Skin epidermis (tissue), 12 donors: ENCODE results near the gene CD63.
A peak's percentile ranks its signal among the peaks of the same experiment; 100 is the strongest.

Experiments used
- H3K27ac ChIP-seq, 21 experiments: fragments of 200-600 bp; sonication (generic) in 11 of 21; one replicate each; pipeline ENCODE4 v1.5.0; 2020; ENCODE audit warnings: mild to moderate bottlenecking in 3 of 21, inconsistent platforms in 2 of 21, moderate library complexity in 2 of 21
- H3K4me3 ChIP-seq, 7 experiments: fragments of 200-600 bp; sonication (generic) in 2 of 7; one replicate each; pipeline ENCODE4 v1.5.0; 2020; ENCODE audit warnings: inconsistent platforms in 2 of 7, mild to moderate bottlenecking in 2 of 7, moderate library complexity in 1 of 7

CD63 gene

DNA sequence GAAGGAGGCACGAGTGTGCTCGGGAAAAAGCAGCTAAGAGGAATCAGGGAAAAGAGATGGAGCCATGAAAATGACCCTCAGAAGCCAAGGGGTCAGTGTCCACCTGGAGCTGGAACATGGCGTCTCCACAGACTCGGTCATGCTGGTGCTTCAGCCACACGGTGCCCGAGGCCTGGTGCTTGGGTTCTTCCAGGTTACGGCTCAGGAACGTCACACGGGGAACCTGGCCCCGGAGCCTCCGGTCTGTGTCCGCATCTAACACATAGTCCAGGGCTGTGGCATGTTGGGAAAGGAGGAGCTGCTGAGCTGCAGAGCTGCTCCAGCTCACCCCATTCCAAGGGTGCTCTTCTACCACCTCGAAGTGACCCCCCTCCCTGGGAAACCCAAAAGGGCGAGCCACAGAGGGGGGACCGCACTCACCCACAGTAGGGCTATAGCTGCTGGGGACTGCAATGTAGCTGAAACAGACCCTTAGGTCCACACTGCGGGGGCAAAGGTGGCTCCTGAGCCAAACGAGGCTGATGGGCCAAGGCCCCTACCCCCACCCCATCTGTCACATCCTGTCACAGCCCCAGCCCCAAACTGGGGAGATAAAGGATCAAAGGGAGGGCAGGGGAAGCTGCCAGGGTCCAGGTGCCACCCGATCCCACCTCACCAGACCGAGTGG lies 31.9 kb downstream of the CD63 start:
- Histone ChIP-seq H3K27ac (no peak overlapping the region), H3K4me3 (no peak overlapping the region)

- H3K4me3 ChIP-seq: no peak overlapping the region
- no peak overlapping the region for H3K27ac ChIP-seq
These were observed 32.7 kb downstream of the CD63 start for GRCh38 chr12:55696141-55696540.

GRCh38 chr12:55695349-55695748 lies 33.5 kb downstream of the CD63 start:
- H3K4me3 ChIP-seq: no peak overlapping the region
- H3K27ac ChIP-seq: no peak overlapping the region

DNA sequence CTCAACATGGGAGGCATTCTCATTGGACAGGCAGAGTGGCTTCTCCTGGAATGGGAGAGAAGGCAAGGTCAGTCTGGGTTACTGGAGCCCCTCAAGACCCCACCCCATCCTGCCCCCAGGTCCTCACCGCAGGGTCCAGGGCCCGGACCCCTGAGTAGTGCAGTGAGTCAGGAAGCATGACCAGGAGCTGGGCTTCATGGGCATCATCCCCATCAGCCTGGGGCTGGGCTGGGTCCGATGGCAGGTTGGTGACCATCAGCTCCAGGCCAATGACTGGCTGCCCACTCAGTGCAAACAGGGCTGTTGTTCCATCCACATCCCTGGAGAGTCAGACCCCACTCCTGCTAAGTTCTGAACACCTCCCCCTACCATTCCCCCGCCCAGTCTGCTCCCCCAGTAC lies 34.2 kb downstream of the CD63 start:
- Histone ChIP-seq H3K4me3 (no peak overlapping the region), H3K27ac (no peak overlapping the region)

DNA sequence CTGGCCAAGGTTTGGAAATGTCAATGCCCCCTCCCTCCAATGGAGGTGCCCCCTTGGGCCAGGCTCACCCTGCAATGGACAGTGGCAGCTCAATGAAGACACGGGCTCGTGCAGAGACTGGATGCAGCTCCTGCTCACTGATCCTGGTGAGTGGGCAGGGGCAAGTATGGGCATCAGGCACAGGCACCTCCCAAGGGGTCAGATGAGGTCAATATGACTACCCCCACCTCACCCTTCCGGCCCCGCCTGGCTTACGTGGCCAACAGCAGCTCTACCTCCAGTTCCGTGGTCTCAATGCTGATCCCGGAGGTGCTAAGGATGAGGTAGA lies 34.7 kb downstream of the CD63 start:
- H3K4me3 ChIP-seq: no peak overlapping the region
- H3K27ac ChIP-seq: no peak overlapping the region

GRCh38 chr12:55693323-55694187 lies 35.3 kb downstream of the CD63 start:
- H3K4me3 ChIP-seq: no peak overlapping the region
- H3K27ac ChIP-seq: no peak overlapping the region

- no peak overlapping the region for H3K27ac ChIP-seq
- no peak overlapping the region for H3K4me3 ChIP-seq
These were observed 36.0 kb downstream of the CD63 start for GRCh38 chr12:55692631-55693322.

- H3K4me3 ChIP-seq: no peak overlapping the region
- no peak overlapping the region for H3K27ac ChIP-seq
These were observed 39.8 kb downstream of the CD63 start for GRCh38 chr12:55688716-55689655.

GRCh38 chr12:55687746-55688145 lies 41.1 kb downstream of the CD63 start:
- Histone ChIP-seq H3K27ac (no peak overlapping the region), H3K4me3 (no peak overlapping the region)

DNA sequence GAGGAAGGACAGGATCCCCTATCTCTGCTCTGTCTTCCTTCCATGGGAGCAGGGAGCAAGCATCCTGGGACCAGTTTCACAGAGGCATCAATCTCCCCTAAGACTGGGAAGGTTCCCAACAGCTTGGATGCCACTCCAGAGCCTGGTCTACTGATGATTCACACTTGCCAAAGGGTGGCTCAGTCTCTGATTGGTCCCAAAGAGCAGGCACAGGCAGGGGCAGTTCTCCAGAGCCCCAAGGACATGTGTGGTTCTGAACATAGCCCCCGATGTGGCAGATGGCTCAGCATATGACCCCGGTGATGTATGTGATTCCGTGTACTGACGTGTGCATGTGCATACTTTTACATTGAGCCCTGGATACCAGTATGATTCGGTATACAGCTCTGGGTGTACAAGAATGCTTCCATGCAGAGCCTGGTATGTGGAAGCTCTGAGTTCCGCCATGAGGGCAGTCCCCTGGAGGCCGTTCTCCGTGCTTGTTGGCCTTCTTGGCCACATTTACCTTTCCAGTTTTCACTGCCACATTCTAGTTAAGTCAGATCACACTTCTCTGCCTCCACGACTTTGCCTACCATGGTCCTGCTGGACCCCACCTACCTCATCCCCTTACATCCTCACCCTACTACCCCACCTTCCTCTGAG lies 42.3 kb downstream of the CD63 start:
- Histone ChIP-seq H3K4me3 (no peak overlapping the region), H3K27ac (no peak overlapping the region)

DNA sequence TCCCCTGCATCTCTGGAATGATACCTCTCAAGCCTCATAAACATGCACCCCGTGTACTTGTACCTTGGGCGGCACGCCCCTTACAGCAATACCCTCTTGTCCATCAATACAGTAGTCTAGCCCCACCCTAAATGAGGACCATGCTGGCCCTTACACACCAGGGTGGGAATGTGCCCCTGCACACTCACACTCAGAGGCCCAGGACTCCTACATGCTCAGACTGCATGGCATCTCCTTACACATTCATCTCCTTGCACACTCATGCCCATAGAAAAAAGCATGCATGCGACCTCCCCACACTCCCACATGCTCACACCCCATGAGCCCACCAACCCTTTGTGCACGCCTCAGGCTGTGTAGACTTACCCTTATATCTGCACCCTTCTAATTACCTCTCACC lies 43.1 kb downstream of the CD63 start:
- no peak overlapping the region for H3K4me3 ChIP-seq
- no peak overlapping the region for H3K27ac ChIP-seq

GRCh38 chr12:55684761-55685370 lies 43.9 kb downstream of the CD63 start:
- Histone ChIP-seq H3K27ac (no peak overlapping the region), H3K4me3 (no peak overlapping the region)

DNA sequence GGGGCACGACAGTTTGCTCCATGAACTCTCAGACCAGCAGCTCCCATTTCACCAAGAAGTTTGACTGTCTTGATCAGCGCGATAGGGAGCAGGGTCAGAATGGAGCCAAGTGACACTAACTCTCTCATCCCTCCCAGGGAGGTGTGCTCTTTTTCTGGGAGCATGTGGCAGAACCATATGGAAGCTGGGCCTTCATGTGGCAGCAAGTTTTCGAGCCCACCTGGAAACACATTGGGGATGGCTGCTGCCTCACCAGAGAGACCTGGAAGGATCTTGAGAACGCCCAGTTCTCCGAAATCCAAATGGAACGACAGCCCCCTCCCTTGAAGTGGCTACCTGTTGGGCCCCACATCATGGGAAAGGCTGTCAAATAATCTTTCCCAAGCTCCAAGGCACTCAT lies 45.1 kb downstream of the CD63 start:
- Histone ChIP-seq H3K4me3 (no peak overlapping the region), H3K27ac (no peak overlapping the region)

- H3K4me3 ChIP-seq: peak overlapping the region in 1 of 7 experiments; percentile 0
- H3K27ac ChIP-seq: no peak overlapping the region
These were observed 46.6 kb downstream of the CD63 start for GRCh38 chr12:55682087-55682796.

GRCh38 chr12:55681142-55682077 lies 47.4 kb downstream of the CD63 start:
- Histone ChIP-seq H3K27ac (no peak overlapping the region), H3K4me3 (peak overlapping the region in 1 of 7 experiments; percentile 0)

DNA sequence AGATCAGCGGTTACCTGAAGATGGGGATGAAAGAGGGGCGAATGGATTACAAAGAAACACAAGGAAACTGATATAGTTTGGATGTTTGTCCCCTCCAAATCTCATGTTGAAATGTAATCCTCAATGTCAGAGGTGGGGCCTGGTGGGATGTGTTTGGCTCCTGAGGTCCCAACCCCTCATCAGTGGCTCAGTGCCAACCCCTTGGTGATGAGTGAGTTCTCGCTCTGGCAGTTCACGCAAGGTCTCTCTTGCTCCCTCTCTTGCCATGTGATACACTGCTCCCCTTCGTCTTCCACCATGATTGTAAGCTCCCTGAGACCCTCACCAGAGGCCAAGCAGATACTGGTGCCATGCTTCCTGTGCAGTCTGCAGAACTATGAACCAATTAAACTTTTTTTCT lies 49.1 kb downstream of the CD63 start:
- H3K27ac ChIP-seq: no peak overlapping the region
- H3K4me3 ChIP-seq: no peak overlapping the region

DNA sequence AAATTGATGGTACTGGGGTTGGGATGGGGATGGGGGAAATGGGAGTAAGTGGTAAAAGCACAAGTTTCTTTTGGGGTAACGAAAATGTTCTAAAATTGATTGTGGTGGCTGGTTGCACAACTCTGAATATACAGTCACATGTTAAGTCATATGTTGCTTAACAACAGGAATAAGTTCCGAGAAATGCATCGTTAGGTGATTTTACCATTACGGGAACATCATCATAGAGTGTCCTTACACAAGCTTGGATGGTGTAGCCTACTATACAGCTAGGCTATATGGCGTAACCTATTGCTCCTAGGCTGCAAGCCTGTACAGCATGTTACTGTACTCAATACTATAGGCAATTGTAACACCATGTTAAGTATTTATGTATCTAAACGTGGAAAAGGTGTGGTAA lies 52.1 kb downstream of the CD63 start:
- no peak overlapping the region for H3K27ac ChIP-seq
- no peak overlapping the region for H3K4me3 ChIP-seq
